HuH-7 (cell line): Measurements from ENCODE around the gene ELN.

Source experiments
- DNase-seq: peaks from one replicate; pipeline ENCODE4 v3.0.0; 2011; ENCODE audit warnings: low spot score

ELN gene

DNA sequence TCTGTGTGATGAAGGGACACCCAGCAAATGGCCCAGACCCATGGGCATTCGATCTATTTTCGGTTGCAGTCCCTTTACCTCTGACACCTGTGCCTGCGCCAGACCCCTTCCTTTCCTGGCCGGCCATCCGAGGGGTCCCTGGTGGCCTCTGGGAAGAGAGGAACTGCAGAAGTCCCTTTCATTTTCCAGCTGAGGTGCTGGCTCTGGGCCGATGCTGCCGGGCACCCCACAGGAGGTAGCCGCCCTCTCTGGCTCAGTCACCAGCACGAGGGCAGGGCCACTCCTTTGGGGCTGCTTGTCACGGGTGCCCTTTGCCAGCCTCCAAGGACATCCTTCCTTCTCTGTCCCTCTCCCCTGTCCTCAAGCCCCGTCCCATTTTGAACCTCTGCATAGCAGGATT lies 4.2 kb upstream of the ELN start:
- DNase-seq, result no peak

DNA sequence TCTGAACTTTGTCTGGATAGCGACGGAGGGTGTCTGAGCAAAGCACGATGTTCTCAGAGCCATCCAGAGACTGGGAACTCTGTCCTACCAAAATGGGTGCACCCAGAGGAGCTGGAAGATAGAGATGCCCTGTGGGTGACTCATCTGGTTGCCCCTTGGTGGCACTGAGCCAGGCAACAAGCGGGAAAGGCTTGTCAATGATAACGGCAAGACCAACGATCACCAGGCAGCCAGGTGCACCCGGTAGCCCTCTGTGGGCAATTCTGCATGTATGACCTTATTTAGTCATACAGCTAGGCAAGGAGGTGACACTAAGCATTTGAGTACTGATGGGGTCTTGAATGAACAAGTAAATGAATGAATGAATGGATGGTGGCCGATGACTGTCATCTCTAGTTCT lies 2.8 kb upstream of the ELN start:
- no peak for DNase-seq

DNA sequence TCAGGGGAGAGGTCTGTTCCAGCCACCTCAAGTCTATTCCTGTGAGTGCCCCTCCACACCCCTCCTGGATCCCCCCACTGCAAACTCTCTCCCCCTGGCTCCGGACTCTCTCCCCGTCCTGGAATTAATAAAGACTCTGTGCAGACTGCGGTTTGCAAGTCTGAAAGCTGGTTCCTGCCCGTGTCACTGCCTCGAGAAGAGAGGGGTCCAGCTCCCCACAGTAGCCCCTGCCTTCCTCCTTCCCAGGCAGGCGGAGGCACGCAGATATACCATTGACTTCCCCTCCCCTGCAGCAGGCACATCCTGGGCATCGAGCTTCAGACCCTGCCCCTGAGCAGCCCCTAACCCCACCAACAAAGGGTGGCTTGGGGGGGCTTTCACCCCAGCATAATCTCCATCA lies 2.2 kb upstream of the ELN start:
- DNase-seq, result no peak

- DNase-seq, result no peak
Measured at GRCh38 chr7:74026406-74026902, 1.5 kb upstream of the ELN start.

DNA sequence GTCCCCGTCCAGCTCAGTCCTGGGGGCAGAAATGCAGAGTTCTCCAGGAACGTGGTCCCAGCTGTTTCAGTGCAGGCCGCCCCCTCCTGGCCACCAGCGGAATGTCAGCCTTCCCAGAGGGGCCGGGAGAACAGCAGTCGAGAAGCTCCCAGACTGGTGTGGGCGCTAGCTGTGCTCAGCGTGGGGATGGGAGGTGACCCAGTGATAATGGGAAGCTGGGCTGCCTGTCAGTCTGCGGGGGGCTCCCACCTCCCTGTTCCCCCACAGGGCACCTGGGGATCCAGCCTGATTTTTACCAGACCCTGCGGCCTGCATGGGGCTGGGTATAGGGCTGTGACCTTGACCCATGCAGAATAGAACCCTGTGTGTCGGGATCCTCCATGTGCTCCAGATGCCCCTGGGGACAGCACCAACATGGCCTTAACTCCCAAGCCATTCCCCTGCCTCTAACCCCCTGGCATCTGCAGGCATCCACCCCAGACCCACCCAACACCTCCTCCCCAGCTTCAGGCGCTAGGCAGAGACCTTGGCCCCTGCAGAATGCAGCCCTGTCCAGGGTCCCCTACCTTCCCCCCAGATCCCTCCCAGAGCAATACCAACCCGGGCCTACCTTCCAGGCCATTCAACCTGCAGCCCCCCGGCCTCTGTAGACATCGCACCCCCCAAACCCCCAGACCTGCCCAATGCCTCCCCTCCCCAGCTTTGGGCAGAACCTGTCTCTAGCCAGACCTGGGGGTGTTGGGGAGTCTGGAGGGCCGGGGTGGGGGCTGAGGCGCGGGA lies 880 bp upstream of the ELN start:
- peak; percentile 88 for DNase-seq

DNA sequence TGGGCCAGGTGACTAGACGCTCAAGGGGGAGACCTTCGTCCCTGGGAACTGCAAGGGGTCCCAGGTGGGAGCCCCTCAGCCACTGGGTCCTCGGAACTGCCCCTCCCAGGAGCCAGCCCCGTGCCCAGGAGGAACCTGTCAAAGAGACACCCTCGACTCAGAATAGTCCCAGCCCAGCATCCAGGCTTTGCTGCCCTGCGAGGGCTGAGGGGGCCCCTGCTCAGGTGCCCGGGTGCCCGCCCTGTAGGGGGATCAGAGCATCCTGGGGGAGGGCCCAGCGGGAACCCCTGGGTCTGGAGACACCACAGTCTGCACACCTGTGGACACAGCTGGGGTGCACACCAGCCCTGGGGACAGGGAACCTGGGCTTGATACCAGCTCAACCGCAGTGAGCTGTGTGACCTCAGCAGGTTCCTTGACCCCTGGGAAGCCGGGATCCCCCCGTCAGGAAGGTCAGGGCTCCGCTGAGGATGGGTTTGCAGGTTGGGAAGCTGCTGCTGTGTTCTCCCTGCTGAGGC lies 407 bp downstream of the ELN start:
- no peak for DNase-seq

DNA sequence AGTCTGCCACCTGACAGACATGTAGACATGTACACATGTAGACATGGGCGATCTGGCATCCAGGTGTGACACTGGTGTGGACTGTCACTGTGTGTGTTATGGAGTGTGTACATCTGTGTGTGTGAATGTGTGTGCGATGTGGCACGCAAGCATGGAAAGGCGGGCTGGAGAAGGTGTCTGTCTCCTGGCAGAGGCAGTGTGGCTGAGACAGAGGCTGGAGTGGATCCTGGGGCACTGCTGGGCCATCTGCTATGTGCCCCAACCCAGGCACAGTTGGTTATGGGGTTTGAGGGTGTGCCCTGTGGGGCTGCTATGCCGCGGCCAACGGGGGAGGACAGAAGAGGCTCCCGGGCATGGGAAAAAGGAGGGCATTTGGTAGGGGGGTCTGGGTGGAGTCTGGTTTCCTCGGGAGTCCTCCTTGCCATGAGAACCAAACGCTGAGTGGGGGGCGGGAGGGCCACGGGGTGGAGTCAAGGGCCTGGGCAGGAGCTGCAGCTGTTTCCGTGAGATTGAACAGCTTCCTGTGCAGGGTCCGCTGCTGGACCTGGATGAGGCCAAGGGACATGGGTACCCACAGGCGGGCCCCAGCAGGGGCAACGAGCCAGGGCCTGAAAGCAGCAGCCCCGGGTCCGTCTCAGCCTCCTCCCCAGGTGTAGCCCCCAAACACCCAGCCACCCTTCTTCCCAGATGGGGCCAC lies 1.3 kb downstream of the ELN start:
- DNase-seq, result no peak

DNA sequence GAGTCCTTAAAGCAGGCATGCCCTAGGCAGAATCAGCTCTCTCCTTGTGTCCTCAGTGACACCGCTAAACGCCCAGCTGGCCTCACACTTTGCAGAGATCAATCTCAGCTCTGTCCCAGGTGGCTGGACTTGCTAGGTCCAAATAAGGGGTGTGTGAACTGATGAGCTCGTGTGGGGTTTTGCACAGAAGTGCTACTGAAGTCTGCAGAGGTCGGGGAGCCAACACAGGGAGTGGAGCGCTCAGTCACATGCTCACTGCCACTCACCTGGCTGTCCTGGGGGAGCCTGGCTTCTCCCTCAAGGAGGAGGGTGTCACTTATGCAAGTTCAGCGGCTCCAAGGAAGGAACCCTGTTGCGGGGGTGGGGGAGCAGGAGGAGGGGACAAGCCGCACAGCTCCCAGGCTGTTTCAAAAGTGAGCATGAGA lies 2.0 kb downstream of the ELN start:
- DNase-seq, result no peak

- no peak for DNase-seq
Measured at GRCh38 chr7:74030861-74031260, 2.9 kb downstream of the ELN start.

GRCh38 chr7:74031403-74032190 lies 3.6 kb downstream of the ELN start:
- DNase-seq, result no peak

- no peak for DNase-seq
Measured at GRCh38 chr7:74032191-74032490, 4.2 kb downstream of the ELN start.

- DNase-seq, result no peak
Measured at GRCh38 chr7:74032624-74033371, 4.8 kb downstream of the ELN start.

- DNase-seq, result no peak
Measured at GRCh38 chr7:74033372-74034311, 5.7 kb downstream of the ELN start.

DNA sequence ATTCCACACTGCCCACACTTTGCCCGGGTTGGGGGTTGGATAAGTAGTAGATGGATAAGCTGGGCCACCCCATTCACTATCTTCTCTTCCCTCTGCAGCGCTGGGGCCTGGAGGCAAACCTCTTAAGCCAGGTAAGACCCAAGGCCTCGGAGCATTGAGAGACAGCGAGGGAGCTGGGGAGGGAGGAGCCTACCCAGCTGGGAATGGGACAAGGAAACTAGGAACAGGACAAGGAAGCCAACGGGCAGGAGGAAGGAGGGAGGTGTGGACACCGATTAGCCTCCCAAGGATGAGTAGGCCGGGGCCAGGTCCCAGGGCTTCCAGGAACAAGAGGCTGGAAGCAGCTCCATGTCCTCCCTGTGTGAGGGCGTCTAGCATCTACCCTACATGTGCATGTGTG lies 9.6 kb downstream of the ELN start:
- DNase-seq, result no peak

DNA sequence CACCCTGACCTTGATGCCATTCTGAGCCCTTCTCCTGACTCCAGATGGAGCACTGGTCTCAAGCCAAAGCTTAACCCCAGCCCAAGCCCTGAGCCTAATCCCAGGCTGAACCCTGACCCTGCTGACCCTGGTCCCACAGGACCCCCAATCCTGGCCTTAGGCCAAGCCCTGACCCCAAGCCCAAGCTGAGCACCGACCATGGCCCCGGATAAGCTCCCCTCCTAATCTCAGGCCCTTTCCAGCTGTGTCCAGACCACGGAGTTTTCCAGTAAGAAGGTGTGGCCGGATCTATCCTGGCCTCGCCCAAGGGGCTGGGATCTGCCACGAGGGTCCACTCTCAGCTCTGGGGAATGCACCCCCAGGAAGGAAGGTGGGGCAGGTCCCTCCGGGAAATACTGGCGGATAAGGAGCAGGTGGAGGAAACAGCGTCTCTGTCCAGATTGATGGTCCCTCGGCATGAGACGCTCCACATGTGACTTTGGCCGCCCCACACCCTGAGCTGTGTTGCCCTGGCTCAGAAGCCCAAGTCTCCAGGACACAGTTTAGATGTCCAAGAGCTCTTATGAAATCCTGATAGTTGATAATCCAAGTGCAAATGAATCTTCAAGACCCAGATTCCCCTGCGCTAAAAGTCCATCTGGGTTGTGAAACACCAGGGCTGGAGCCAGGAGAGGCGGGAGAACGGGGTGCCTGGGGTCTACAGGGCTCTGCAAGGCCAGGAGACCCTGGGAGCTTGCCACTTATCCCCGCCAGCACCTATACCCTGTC lies 10.4 kb downstream of the ELN start:
- no peak for DNase-seq

DNA sequence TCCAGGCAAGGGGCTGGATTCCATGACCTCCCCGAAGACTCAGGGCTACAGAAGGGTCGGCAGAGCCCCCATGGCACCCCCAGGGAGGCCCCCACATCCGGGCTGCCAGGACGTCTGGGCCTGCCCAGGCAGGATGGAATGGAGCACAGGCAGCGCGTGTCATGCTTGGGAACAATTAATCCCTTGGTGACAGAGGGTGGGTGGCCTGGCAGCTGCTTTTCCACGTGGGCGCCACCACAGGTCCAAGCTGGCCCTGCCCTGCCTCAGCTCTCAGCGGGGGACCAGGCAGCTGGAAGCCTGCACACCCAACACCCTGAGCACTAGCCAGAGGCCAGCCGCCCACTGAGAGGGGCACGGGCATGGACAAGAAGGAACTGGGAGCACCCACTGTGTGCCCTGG lies 11.4 kb downstream of the ELN start:
- DNase-seq, result no peak

- DNase-seq, result no peak
Measured at GRCh38 chr7:74040101-74040790, 12.3 kb downstream of the ELN start.

- no peak for DNase-seq
Measured at GRCh38 chr7:74040791-74041520, 13.0 kb downstream of the ELN start.
